Panc1 (cell line): ENCODE data around the gene GOPC. TPM values are rescaled to one million over a fixed set of nuclear protein-coding genes. Genes with fewer than 3 reads are reported as not detected.

Experiments
- ATAC-seq: fragments of 200-7000 bp; cut with Tn5 transposase; 2 replicates; pipeline ENCODE4 v1.9.1; 2020; ENCODE audit warnings: mild to moderate bottlenecking, moderate library complexity
- BruUV-seq: library from RNA; stranded (reverse); fragments of 400-500 nt; replicated peaks from 2 replicates; lab custom pipeline; 2021; lab: Mats Ljungman, UMichigan
- CTCF ChIA-PET: fragments of 300-600 bp; sonication (Branson Sonifier 250); formaldehyde crosslinking; loops from one replicate; lab custom pipeline; 2022; ENCODE audit warnings: antibody characterized with exemption; lab: Charles Lee
- POLR2A ChIA-PET: fragments of 300-600 bp; sonication (Branson Sonifier 250); formaldehyde crosslinking; loops from one replicate; lab custom pipeline; 2022; ENCODE audit warnings: antibody characterized with exemption; lab: Charles Lee
- DNase-seq: peaks from one replicate; pipeline ENCODE4 v3.0.0-alpha.2; 2010; ENCODE audit warnings: low read depth, low spot score
- H3K27ac ChIP-seq: 2 replicates; pipeline ENCODE4 v1.5.1; 2011; ENCODE audit warnings: mild to moderate bottlenecking, low read length, inconsistent platforms
- H3K27me3 ChIP-seq: fragments of 200-500 bp; sonication (Bioruptor generic); 2 replicates; pipeline ENCODE4 v1.6.0; 2014; ENCODE audit warnings: low read length, inconsistent platforms; ENCODE audit not compliant: control insufficient read depth, insufficient read depth
- H3K36me3 ChIP-seq: fragments of 200-500 bp; sonication (Bioruptor generic); 2 replicates; pipeline ENCODE4 v1.5.1; 2014; ENCODE audit warnings: inconsistent platforms, mild to moderate bottlenecking, low read length, moderate library complexity; ENCODE audit not compliant: control insufficient read depth, insufficient read depth
- H3K4me1 ChIP-seq: 2 replicates; pipeline ENCODE4 v1.5.1; 2011; ENCODE audit warnings: inconsistent platforms, mild to moderate bottlenecking, low read length, moderate library complexity; ENCODE audit not compliant: control insufficient read depth, insufficient read depth
- H3K4me3 ChIP-seq, 2 experiments: 2 replicates each; pipeline ENCODE4 v1.5.1; 2011 to 2012; ENCODE audit warnings: low read depth in 2 of 2, low read length in 2 of 2, mild to moderate bottlenecking in 2 of 2, inconsistent platforms in 1 of 2, moderate library complexity in 1 of 2
- H3K9me3 ChIP-seq: fragments of 200-500 bp; sonication (Bioruptor generic); 2 replicates; pipeline ENCODE4 v1.5.1; 2014; ENCODE audit warnings: low read depth, mild to moderate bottlenecking, inconsistent platforms, low read length, moderate library complexity; ENCODE audit not compliant: control insufficient read depth, insufficient read depth
- CTCF ChIP-seq: fragments of 450-650 bp; IDR thresholded peaks from 2 replicates; pipeline ENCODE4 v1.5.1; 2017; ENCODE audit warnings: mild to moderate bottlenecking
- POLR2AphosphoS5 ChIP-seq: IDR thresholded peaks from 2 replicates; pipeline ENCODE4 v1.6.1; 2012; ENCODE audit warnings: mild to moderate bottlenecking, low read depth, low read length, moderate library complexity
- REST ChIP-seq, 2 experiments: IDR thresholded peaks; 2 replicates each; pipeline ENCODE4 v1.6.1; 2011 to 2012; ENCODE audit warnings: low read depth in 2 of 2, control low read depth in 1 of 2, low read length in 1 of 2, mild to moderate bottlenecking in 1 of 2, moderate library complexity in 1 of 2; ENCODE audit not compliant: insufficient read depth in 1 of 2
- SIN3A ChIP-seq: IDR thresholded peaks from 2 replicates; pipeline ENCODE4 v1.6.1; 2012; ENCODE audit warnings: low read depth, mild to moderate bottlenecking, low read length, moderate library complexity, borderline replicate concordance; ENCODE audit not compliant: insufficient read depth
- TCF7L2 ChIP-seq: IDR thresholded peaks from 2 replicates; pipeline ENCODE4 v1.6.1; 2011; ENCODE audit warnings: mild to moderate bottlenecking, low read depth, low read length, inconsistent platforms
- in situ Hi-C: cut with HindIII; loops from 2 replicates; pipeline ENCODE4 v1.10.0; 2016; ENCODE audit warnings: low sequenced_read_pairs, low pct_unique_long_range_greater_than_20kb
- intact Hi-C: fragments of 100-400 bp; cut with micrococcal nuclease; formaldehyde crosslinking; loops from one replicate; pipeline ENCODE4 v1.10.0; 2022; ENCODE audit not compliant: unreplicated experiment
- total RNA-seq: library from RNA; stranded (reverse); gene quantifications from one replicate; pipeline ENCODE4 v1.2.1, GENCODE V29; 2021; ENCODE audit not compliant: unreplicated experiment

GOPC gene
- total RNA-seq, 1 experiment from 2014 or later: 32.2 TPM

GRCh38 chr6:117624869-117625481, 22.7 kb upstream of the GOPC start:
- no peak overlapping the region for H3K27ac ChIP-seq
- in situ Hi-C loops: no loop called here
- DNase-seq (no peak), ATAC-seq (no peak)
- H3K27me3 ChIP-seq: no peaks in the 10 kb centered on the region
- TF ChIP-seq SIN3A (no peak), POLR2AphosphoS5 (no peak), TCF7L2 (no peak), CTCF (no peak), REST (IDR thresholded peaks at IDR 0.05; ENCODE audit: insufficient read depth in 1 of 2, low read depth in 2 of 2, low read length in 1 of 2) (no peak)
- H3K36me3 ChIP-seq: no peaks in the 10 kb centered on the region
- H3K4me3 ChIP-seq: no peak overlapping the region
- H3K9me3 ChIP-seq: peaks cover 26% of the 10 kb centered on the region
- intact Hi-C loops: no loop called here
- BruUV-seq: no TSS peak
- ChIA-PET CTCF (no interaction called here), POLR2A (no interaction called here)
- H3K4me1 ChIP-seq: no peaks in the 10 kb centered on the region

- Histone ChIP-seq H3K27ac (no peak overlapping the region), H3K36me3 (no peaks in the 10 kb centered on the region), H3K4me1 (no peaks in the 10 kb centered on the region), H3K4me3 (no peak overlapping the region), H3K27me3 (no peaks in the 10 kb centered on the region), H3K9me3 (peaks cover 9% of the 10 kb centered on the region; the same call in 1 of the 2 replicates)
- TF ChIP-seq SIN3A (no peak), POLR2AphosphoS5 (no peak), TCF7L2 (no peak), REST (IDR thresholded peaks at IDR 0.05; ENCODE audit: insufficient read depth in 1 of 2, low read depth in 2 of 2, low read length in 1 of 2) (no peak)
- ChIA-PET POLR2A (no interaction called here), CTCF (no interaction called here)
- in situ Hi-C loops (no loop called here), intact Hi-C loops (no loop called here)
- DNase-seq (no peak), ATAC-seq (no peak)
- BruUV-seq: no TSS peak
Observed at GRCh38 chr6:117619178-117619577, 16.9 kb upstream of the GOPC start.
